Stimulated activated CD4-positive, alpha-beta T cell treated with anti-CD3 and anti-CD28 coated beads, Interleukin-12 subunit alpha, Interleukin-12 subunit beta, amount 100 ng/mL, for 48 hours (primary cell): Measurements from ENCODE around the gene CYSRT1.
A peak's percentile ranks its signal among the peaks of the same experiment; 100 is the strongest.
"Not testable (repeated sequence)": the region's sequence is repeated elsewhere in the genome, so short reads cannot be mapped to it uniquely, and the experiment has no call there.

Experiments used
- DNase-seq, 3 donors: peaks; one replicate each; pipeline ENCODE4 v3.0.0-alpha.2; 2020; ENCODE audit warnings: low read depth in 2 of 3, low spot score in 1 of 3

The CYSRT1 gene

GRCh38 chr9:137235424-137236237 is 10.7 kb downstream of the CYSRT1 start:
- DNase-seq, result no peak

DNA sequence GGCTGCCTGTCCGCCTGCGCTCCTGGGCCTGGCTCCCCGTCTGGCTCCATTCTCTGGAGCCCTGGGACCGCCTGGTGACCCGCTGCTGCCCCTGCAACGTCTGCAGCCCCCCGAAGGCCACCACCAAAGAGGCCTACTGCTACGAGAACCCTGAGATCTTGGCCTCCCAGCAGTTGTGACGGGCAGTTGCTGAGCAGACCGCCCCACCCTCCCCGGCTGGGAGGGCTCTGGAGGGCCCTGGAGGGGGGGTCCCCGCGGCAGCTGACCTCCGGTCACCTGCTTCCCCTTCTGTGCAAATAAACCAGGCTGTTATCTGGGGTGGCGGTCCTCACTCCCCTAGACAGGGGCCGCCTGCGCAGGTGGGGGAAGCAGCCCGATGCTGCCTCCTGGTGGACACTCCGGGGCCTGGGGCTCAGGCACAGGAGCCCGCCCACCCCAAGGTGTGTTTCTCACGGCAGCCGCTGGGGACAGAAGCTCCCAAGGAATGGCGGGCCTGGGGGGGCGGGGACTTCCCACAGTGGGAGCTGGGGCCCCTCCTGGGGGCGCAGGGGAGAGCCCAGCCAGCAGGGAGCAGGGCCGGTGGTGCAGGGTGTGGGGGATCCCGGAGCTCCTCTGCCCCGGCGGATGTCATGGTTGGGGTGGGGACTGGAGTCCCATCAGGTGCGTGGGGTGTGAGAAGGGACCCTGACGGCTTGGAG is 11.4 kb downstream of the CYSRT1 start:
- DNase-seq, result peak; percentile 80 to 90 (median 87)

GRCh38 chr9:137236936-137237421 is 12.0 kb downstream of the CYSRT1 start:
- DNase-seq, result no peak

DNA sequence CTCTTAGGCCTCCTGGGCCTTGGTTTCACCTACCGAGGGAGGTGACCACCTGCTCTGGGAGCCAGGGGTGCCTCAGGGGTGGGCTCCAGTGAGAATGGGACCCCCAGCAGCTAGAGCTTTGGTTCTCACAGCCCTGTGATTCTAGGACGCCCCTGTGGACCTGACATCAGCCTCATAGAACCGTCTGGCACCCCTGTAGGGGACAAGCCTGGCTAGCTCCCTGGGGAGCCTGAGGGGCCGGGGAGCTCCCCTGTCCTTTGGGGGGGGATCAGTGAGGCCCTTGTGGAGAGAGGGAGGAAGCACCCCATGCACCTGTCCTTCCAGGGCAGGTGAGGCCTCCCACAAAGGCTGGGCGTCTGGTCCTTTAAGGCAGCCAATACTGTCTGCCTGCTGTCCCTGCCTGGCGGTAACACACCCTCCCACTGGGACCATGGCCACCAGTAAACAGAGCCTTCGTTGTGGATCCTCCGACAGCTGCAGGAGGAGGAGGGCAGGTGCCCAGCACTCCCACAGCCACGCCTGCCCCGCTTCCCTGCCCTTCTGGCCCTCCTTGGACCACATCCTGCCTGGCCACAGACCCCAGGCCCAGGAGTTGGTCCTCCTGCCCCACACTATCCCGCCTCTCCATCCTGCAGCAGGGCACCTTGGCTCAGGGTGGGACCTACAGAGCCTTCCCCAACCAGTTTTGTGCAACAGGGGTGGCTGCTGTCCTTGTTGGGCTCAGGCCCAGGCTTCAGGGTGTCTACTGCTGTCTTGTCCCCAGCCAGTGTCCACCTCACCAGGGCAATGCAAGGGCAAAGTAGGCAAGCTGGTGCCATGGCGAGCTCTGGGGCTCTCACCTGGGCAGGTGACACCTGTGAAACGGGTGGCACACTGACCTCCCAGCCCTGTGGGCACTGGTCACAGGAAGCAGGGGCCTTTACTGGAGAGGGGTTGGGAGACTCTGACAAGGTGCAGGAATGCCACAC is 13.1 kb downstream of the CYSRT1 start:
- DNase-seq, result no peak

GRCh38 chr9:137239541-137240200 is 14.7 kb downstream of the CYSRT1 start:
- DNase-seq, result not testable (repeated sequence)

DNA sequence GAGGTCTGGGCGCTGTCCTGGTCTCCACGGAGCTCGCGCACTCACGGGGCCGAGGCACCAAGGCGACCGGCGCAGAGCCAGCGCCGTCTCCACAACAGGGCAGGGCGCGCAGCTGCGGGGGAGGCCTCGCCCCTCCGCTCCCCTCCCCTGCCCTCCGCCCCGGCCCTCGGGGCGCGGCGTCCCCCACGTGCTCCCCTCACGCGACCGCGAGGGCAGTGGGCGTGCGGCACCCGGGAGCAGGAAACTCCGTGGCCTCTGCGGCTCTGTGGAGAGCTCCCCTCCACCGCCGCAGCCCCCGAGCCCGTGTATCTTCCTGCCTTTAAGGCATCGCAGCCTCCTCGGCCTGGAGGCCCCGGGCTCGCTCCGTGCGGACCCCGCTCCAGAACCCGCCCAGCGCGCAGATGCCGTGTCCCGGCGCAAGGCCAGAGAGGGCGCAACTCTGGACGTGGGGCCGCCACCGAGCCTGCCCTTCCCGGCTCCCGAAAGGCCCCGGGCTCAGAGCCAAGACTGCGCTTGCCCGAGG is 15.4 kb downstream of the CYSRT1 start:
- DNase-seq, result peak; percentile 30 to 63 (median 40)

GRCh38 chr9:137240841-137241489 is 16.0 kb downstream of the CYSRT1 start, which contains the start of gene TUBB4B:
Gene TUBB4B (plus strand): TSS chr9:137241287. CDS start chr9:137241361, 74 bp downstream.
- peak; percentile 94 to 99 (median 97) for DNase-seq

DNA sequence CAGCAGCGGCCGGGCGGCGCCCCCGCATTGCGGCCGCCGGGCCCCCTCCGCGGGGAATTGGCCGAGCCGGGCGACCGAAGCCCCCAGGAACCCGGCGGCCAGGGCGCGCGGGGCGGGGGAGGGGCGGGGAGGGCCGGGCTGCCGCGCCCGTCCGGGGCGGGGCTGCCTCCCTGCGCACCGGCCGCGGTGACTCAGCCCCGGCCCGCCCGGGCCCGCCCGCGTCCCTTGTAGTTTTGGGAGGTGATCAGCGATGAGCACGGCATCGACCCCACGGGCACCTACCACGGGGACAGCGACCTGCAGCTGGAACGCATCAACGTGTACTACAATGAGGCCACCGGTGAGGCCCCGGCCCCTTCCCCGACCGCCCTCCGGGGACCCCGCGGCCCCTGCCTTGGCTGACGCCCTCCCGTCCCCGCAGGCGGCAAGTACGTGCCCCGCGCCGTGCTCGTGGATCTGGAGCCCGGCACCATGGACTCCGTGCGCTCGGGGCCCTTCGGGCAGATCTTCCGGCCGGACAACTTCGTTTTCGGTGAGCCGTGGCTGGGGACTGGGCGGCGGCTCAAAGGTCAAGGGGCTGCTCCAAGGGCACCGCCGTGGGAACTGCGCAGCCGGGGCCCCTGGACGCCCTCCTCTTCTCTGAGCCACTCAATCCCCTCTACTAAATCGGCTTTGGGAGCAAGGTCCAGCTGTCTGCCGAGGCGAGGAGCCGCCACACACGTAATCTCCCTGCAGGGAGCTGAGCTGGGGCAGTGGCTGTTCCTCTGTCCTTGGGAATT is 16.7 kb downstream of the CYSRT1 start:
- DNase-seq, result peak in 2 of 3 donors; percentile 31 to 65

DNA sequence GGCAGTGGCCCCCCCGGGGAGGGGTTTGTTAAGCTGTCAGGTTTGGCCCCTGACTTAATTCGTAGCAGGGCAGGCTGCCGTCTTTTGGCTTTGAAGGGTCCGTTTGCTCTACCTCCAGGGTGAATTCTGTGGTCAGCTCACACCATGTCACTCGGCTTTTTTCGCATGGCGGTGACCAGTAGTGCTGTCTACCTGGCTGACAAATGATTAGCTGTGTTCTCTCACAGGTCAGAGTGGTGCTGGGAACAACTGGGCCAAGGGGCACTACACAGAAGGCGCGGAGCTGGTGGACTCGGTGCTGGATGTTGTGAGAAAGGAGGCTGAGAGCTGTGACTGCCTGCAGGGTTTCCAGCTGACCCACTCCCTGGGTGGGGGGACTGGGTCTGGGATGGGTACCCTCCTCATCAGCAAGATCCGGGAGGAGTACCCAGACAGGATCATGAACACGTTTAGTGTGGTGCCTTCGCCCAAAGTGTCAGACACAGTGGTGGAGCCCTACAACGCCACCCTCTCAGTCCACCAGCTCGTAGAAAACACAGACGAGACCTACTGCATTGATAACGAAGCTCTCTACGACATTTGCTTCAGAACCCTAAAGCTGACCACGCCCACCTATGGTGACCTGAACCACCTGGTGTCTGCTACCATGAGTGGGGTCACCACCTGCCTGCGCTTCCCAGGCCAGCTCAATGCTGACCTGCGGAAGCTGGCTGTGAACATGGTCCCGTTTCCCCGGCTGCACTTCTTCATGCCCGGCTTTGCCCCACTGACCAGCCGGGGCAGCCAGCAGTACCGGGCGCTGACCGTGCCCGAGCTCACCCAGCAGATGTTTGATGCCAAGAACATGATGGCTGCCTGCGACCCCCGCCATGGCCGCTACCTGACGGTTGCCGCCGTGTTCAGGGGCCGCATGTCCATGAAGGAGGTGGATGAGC is 17.6 kb downstream of the CYSRT1 start:
- DNase-seq, result no peak

GRCh38 chr9:137243266-137243625 is 18.3 kb downstream of the CYSRT1 start:
- DNase-seq, result not testable (repeated sequence)

DNA sequence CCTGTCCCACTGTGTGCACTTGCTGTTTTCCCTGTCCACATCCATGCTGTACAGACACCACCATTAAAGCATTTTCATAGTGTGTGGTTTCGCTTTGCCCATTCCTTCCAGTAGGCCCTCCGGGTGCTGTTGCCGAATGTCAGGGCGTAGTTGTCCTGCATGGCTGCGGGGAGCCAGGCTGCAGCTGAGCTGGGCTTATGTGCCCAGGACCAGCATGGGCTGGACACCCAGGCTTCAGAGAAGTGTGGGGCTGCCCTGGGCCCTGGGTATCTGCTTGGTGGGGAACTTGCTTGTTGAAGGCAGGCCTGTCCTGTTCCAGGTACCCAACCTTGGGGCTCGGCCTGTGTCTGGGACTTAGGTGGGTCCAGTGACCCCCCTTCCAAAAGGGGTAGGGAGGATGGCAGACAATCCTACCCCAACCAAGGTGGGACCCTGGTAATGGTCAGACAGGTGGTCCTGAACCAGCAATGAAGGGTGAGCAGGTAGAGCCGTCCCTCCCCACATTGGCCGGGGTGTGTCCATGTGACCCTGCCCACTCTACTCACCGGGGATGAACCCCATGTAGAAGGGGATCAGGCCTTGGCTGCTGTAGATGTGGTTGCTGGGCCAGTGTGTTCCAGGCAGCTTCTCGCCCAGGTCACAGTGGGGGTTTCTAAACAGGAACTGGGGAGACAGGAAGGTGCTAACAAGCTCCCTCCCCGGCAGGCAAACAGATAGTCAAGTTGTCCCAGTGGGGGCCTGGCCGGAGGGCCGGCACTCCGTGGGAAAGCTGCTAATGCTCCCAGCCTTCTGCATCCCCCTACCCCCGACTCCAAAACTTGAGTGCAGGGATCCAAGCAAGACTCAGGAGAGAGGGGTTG is 18.9 kb downstream of the CYSRT1 start:
- DNase-seq, result no peak

DNA sequence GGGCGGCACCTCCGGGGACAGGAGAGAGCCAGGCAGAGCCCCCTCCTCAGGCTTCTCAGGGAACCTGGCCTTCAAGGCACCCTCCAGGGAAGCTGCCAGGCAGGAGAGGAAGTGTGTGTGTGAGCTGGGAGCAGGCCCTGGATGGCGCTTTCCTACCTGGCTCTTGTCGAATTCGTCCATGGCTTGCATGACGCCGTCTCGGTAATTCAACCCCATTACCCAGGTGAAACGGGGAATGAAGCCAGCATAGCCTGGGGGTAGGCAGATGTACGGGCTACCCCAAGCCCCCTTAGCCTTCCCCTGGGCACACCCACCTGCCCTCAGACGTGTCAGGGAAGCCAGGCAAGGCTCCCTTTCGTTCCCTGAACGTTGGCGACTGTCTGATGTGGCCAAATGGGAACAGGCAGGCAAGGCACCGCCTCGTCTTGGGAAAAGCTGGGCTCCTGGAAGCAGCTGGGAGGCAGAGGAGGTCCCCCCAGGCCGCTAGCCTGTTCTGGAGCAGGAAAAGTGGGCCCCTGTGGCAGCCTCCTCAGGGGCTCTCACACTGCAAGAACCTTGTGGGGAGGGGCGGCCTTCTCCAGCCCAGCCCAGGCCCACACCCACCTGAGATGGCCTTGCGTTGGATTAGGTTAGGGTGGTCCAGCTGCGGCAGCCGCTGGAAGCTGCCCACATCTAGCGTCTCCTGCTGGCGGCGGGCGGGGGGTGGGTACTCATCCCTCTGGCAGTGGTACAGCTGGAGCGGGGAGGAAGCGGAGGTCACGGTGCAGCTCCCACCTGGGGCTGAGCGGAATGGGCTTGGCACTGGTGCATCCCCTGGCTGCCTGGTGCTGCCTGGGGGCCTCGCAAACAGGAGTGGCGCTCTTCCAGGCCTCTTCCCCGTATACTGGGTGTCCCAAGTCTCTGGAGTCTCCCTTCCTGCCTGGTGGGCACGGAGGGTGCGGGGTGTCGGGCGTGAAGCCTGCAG is 19.8 kb downstream of the CYSRT1 start:
- DNase-seq, result no peak

DNA sequence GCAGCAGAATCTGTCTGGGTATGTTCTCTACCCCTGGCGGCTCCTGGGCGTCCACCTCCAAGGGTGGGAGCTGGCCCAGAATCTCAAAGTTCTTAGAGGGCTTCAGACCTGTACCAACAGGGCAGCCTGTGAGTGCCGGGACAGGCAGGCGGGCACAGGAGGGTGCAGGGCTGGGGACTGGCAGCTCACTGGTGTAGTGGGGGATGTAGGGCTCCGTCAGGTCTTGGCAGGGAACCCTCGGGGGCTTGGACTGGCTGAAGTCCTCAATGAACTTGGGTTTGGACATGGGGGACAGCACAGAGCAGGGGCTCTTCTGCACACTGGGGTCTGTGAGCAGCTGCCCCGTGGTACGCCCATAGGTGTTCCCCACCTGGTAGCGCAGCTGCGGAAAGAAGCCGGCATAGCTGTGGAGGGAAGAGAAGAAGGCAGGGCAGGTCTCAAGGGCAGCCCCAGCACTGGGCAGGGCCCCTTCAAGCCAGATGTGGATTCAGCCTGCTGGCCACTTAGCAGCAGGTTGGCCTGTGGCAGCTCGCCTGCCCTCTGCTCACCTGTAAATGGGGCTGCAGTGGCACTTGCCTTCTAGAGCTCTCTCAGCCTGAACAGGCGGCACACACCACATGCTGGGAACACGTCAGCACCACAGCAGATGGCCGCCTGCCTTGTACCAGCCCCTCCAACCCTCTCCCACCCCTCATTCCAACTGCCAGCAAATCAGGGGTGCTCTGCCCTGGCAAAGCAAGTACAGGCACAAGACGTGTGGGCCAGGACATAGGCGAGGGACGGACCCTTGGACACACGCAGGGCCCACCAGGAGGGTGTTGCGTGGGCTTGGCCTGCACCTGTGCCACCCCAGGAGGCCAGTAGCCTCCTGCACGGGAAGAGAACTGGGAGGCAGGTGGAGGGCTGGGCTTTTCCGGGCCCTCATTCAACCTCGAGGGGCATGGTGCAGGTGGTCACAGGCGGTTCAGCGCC is 20.8 kb downstream of the CYSRT1 start:
- no peak for DNase-seq

DNA sequence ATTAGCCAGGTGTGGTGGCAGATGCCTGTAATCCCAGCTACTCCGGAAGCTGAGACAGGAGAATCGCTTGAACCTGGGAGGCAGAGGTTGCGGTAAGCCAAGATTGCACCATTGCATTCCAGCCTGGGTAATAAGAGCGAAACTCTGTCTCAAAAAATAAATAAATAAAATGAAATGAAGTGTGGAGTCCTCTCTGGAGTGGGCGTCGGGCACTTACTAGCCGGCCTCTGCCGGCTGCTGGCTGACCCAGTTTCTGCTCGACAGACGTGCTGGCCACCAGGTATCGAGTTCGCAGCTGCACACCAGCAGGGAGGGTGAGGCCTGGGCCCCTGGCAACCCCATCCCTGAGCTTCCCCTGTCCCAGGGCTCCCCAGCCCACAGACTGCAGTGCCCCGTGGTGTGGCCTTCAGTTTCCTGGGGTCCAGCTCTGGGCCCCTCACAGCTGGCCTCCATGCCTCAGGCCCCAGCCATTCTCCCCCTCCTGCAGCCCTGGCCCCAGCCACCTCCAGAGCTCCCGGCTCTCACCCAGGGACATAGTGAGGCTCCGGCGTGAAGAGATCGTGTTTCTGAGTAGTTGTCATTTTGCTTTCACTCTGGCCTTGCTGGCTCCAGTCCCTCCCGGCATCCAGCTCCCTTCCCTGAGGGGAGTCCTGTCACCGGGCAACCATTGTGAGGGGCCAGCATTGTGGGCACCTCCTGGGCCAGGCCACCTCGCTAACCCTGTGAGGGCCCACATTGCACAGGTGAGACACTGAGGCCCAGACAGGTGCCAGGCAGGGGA is 22.4 kb downstream of the CYSRT1 start:
- no peak for DNase-seq
